HG03135 (cell line): Measurements from ENCODE around the gene PDE1C.

Experiments
- ATAC-seq: cut with Tn5 transposase; IDR thresholded peaks from one replicate; pipeline ENCODE4 v1.9.1; 2021; ENCODE audit warnings: mild to moderate bottlenecking, moderate library complexity; ENCODE audit not compliant: unreplicated experiment

Gene PDE1C

GRCh38 chr7:31786326-31786725 is 283.9 kb downstream of the PDE1C start:
- ATAC-seq: no peak

GRCh38 chr7:31785101-31785500 is 285.1 kb downstream of the PDE1C start:
- ATAC-seq: no peak

- no peak for ATAC-seq
These were observed 287.0 kb downstream of the PDE1C start for GRCh38 chr7:31783221-31783620.

GRCh38 chr7:31782411-31782991 is 287.7 kb downstream of the PDE1C start:
- ATAC-seq: peak; percentile 82

- no peak for ATAC-seq
These were observed 291.9 kb downstream of the PDE1C start for GRCh38 chr7:31778296-31778695.

GRCh38 chr7:31776616-31777015 is 293.6 kb downstream of the PDE1C start:
- no peak for ATAC-seq

GRCh38 chr7:31775556-31775955 is 294.7 kb downstream of the PDE1C start:
- ATAC-seq: no peak

GRCh38 chr7:31772211-31772610 is 298.0 kb downstream of the PDE1C start:
- no peak for ATAC-seq

GRCh38 chr7:31767686-31768358 is 302.4 kb downstream of the PDE1C start:
- ATAC-seq: no peak

GRCh38 chr7:31764462-31764861 is 305.7 kb downstream of the PDE1C start:
- ATAC-seq: no peak

GRCh38 chr7:31763548-31763947 is 306.7 kb downstream of the PDE1C start:
- ATAC-seq: no peak

- ATAC-seq: no peak
These were observed 308.6 kb downstream of the PDE1C start for GRCh38 chr7:31761646-31762045.

- no peak for ATAC-seq
These were observed 311.5 kb downstream of the PDE1C start for GRCh38 chr7:31758755-31759154.

- no peak for ATAC-seq
These were observed 318.5 kb downstream of the PDE1C start for GRCh38 chr7:31751726-31752125.

GRCh38 chr7:31748084-31748483 is 322.1 kb downstream of the PDE1C start:
- ATAC-seq: no peak

- ATAC-seq: no peak
These were observed 322.7 kb downstream of the PDE1C start for GRCh38 chr7:31747553-31747952.

GRCh38 chr7:31744294-31744874 is 325.8 kb downstream of the PDE1C start:
- ATAC-seq: peak; percentile 69

- no peak for ATAC-seq
These were observed 328.4 kb downstream of the PDE1C start for GRCh38 chr7:31741852-31742251.

GRCh38 chr7:31735991-31736982 is 333.9 kb downstream of the PDE1C start:
- ATAC-seq: no peak

GRCh38 chr7:31734456-31734855 is 335.8 kb downstream of the PDE1C start:
- no peak for ATAC-seq

- ATAC-seq: no peak
These were observed 340.9 kb downstream of the PDE1C start for GRCh38 chr7:31729195-31729804.
